HepG2 (cell line): ENCODE results near the gene PRKAB1. TPM values are rescaled to one million over a fixed set of nuclear protein-coding genes. Genes with fewer than 3 reads are reported as not detected.
A peak's percentile ranks its signal among the peaks of the same experiment; 100 is the strongest.

Source experiments
- ETV6 ChIP-seq: sonication (generic); formaldehyde crosslinking; conservative IDR thresholded peaks from 2 replicates; pipeline ENCODE4 v1.4.0; 2020; ENCODE audit warnings: missing genetic modification reagents
- FOXA3 ChIP-seq: IDR thresholded peaks from 2 replicates; pipeline ENCODE4 v1.6.1; 2016; ENCODE audit warnings: missing genetic modification reagents, missing compliant biosample characterization
- GZF1 ChIP-seq: sonication (generic); formaldehyde crosslinking; IDR thresholded peaks from 2 replicates; pipeline ENCODE4 v1.5.1; 2020; ENCODE audit warnings: mild to moderate bottlenecking, missing genetic modification reagents
- SAP130 ChIP-seq: IDR thresholded peaks from 2 replicates; pipeline ENCODE4 v1.6.1; 2016; ENCODE audit warnings: low read depth
- ZKSCAN8 ChIP-seq: IDR thresholded peaks from 2 replicates; pipeline ENCODE4 v1.6.1; 2016; ENCODE audit warnings: borderline replicate concordance, missing genetic modification reagents, missing compliant biosample characterization
- ZNF160 ChIP-seq: sonication (generic); formaldehyde crosslinking; IDR thresholded peaks from 2 replicates; pipeline ENCODE4 v1.8.0; 2022; ENCODE audit warnings: mild to moderate bottlenecking, inconsistent platforms, missing genetic modification reagents
- polyA plus RNA-seq, 8 experiments: library from polyadenylated mRNA; depleted of rRNA in 3 of 8; stranded (reverse) in 7 of 8; unstranded in 1 of 8; fragments of >200 nt; fragmentation: Illumina TruSeq in 4 of 8; extraction: Trizol in 4 of 8; gene quantifications; 2 replicates each; pipeline versions ENCODE4 v1.2.1 to v1.2.3, GENCODE V29; 2011 to 2016; ENCODE audit warnings: low read depth in 4 of 8, missing spikeins in 1 of 8, mixed read lengths in 1 of 8; ENCODE audit not compliant: insufficient read depth in 1 of 8
- total RNA-seq, 5 experiments: library from RNA; depleted of rRNA; stranded (reverse); fragments of >200 nt; fragmentation: Illumina TruSeq; extraction: Trizol; gene quantifications; 2 replicates each; pipeline ENCODE4 v1.2.3, GENCODE V29; 2016; ENCODE audit warnings: low read depth in 1 of 5
- TF ChIP-seq, protein P1 (sequence below): sonication (generic); formaldehyde crosslinking; IDR thresholded peaks from 2 replicates; pipeline ENCODE4 v1.4.0; 2020; ENCODE audit warnings: mild to moderate bottlenecking, missing genetic modification reagents
- TF ChIP-seq, protein P2 (sequence below): sonication (generic); formaldehyde crosslinking; IDR thresholded peaks from 2 replicates; pipeline ENCODE4 v1.4.0; 2020; ENCODE audit warnings: missing genetic modification reagents, borderline replicate concordance
- TF ChIP-seq, protein P3 (sequence below): IDR thresholded peaks from 2 replicates; pipeline ENCODE4 v1.4.0; 2020; ENCODE audit warnings: mild to moderate bottlenecking, missing genetic modification reagents

The PRKAB1 gene
- total and polyA plus RNA-seq, 2 of the 13 experiments (the other 11 are each of a cell fraction or from before 2014, with no cell fraction given), result 28.4 to 35.5 TPM

DNA sequence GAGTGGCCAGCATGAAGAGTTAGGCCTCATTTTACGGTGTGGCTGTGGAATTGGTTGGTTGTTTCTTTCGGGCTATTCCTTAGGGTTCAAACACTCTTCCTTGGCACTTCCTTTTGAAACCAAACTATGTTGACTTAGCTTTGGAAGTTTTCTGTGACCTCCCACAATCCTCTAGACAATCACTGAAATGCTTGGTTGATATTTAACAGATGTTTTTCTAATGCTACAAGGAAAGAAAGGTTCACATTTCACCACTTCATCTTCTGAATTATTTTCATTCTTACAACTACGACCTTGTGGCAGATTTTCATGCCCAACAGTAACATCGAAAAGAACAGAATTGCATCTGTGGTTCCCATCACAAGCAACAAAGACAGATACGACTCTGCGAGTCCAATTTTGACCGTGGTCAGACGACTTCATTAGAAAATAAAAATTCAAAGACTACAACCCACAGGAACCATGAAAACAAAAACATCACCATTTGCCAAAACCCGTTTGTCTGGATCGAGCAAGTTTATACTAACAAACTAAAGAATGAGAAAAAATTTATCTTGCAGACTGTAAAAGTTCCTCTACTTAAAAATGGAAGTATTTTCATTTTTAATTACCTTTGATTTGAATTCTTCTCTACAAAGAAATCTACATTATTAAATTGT lies 16.9 kb downstream of the PRKAB1 start (continued):
- TF ChIP-seq, protein P1, sequence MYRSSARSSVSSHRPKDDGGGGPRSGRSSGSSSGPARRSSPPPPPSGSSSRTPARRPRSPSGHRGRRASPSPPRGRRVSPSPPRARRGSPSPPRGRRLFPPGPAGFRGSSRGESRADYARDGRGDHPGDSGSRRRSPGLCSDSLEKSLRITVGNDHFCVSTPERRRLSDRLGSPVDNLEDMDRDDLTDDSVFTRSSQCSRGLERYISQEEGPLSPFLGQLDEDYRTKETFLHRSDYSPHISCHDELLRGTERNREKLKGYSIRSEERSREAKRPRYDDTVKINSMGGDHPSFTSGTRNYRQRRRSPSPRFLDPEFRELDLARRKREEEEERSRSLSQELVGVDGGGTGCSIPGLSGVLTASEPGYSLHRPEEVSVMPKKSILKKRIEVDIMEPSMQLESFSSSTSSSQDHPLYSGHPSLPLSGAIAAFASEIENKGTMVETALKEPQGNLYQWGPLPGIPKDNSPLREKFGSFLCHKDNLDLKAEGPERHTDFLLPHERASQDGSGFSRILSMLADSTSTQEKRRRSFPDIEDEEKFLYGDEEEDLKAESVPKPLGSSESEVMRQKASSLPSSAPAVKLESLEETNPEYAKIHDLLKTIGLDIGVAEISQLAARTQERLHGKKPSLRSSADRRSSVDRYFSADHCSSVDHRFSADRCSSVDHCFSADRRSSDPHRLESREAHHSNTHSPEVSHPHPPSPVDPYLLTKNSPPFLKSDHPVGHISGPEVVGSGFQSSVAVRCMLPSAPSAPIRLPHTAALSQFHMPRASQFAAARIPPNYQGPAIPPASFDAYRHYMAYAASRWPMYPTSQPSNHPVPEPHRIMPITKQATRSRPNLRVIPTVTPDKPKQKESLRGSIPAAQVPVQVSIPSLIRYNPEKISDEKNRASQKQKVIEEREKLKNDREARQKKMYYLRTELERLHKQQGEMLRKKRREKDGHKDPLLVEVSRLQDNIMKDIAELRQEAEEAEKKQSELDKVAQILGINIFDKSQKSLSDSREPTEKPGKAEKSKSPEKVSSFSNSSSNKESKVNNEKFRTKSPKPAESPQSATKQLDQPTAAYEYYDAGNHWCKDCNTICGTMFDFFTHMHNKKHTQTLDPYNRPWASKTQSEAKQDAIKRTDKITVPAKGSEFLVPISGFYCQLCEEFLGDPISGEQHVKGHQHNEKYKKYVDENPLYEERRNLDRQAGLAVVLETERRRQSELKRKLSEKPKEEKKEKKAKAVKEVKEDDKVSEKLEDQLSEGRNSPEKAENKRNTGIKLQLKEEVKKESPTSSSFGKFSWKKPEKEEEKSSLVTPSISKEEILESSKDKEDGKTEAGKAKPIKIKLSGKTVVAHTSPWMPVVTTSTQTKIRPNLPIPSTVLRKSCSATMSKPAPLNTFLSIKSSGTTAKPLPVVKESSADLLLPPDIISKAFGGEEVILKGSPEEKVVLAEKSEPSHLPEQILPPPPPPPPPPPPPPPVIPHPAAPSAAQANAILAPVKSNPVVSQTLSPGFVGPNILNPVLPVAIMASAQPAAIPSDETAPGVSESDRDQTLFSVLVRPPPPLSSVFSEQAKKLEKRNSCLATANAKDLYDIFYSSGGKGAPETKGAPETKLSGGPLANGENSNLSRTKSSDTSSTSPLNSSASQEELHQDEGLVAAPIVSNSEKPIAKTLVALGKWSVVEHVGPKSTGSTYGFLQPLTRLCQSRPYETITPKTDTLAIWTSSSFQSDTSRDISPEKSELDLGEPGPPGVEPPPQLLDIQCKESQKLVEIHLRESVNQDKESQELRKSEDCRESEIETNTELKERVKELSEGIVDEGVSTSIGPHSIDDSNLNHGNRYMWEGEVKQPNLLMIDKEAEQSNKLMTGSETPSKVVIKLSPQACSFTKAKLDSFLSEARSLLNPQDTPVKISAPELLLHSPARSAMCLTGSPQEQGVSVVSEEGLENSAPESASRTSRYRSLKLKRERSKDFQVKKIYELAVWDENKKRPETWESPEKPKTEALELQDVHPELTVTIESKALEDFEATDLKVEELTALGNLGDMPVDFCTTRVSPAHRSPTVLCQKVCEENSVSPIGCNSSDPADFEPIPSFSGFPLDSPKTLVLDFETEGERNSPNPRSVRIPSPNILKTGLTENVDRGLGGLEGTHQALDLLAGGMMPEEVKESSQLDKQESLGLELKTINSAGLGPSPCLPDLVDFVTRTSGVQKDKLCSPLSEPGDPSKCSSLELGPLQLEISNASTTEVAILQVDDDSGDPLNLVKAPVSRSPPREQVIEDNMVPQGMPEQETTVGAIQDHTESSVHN (CRISPR knock-in tag), result no peak
- no peak for TF ChIP-seq GZF1 (CRISPR knock-in tag)
- 0 out of 2 replicates have a peak, but pooled peaks have one; percentile 9 for TF ChIP-seq FOXA3 (CRISPR knock-in tag)
- no peak for TF ChIP-seq ZNF160
- TF ChIP-seq ZKSCAN8 (CRISPR knock-in tag), result 0 out of 2 replicates have a peak, but pooled peaks have one; percentile 43
- TF ChIP-seq, protein P2, sequence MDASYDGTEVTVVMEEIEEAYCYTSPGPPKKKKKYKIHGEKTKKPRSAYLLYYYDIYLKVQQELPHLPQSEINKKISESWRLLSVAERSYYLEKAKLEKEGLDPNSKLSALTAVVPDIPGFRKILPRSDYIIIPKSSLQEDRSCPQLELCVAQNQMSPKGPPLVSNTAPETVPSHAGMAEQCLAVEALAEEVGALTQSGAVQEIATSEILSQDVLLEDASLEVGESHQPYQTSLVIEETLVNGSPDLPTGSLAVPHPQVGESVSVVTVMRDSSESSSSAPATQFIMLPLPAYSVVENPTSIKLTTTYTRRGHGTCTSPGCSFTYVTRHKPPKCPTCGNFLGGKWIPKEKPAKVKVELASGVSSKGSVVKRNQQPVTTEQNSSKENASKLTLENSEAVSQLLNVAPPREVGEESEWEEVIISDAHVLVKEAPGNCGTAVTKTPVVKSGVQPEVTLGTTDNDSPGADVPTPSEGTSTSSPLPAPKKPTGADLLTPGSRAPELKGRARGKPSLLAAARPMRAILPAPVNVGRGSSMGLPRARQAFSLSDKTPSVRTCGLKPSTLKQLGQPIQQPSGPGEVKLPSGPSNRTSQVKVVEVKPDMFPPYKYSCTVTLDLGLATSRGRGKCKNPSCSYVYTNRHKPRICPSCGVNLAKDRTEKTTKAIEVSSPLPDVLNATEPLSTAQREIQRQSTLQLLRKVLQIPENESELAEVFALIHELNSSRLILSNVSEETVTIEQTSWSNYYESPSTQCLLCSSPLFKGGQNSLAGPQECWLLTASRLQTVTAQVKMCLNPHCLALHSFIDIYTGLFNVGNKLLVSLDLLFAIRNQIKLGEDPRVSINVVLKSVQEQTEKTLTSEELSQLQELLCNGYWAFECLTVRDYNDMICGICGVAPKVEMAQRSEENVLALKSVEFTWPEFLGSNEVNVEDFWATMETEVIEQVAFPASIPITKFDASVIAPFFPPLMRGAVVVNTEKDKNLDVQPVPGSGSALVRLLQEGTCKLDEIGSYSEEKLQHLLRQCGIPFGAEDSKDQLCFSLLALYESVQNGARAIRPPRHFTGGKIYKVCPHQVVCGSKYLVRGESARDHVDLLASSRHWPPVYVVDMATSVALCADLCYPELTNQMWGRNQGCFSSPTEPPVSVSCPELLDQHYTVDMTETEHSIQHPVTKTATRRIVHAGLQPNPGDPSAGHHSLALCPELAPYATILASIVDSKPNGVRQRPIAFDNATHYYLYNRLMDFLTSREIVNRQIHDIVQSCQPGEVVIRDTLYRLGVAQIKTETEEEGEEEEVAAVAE (CRISPR knock-in tag), result 0 out of 2 replicates have a peak, but pooled peaks have one; percentile 3
- TF ChIP-seq, protein P3, sequence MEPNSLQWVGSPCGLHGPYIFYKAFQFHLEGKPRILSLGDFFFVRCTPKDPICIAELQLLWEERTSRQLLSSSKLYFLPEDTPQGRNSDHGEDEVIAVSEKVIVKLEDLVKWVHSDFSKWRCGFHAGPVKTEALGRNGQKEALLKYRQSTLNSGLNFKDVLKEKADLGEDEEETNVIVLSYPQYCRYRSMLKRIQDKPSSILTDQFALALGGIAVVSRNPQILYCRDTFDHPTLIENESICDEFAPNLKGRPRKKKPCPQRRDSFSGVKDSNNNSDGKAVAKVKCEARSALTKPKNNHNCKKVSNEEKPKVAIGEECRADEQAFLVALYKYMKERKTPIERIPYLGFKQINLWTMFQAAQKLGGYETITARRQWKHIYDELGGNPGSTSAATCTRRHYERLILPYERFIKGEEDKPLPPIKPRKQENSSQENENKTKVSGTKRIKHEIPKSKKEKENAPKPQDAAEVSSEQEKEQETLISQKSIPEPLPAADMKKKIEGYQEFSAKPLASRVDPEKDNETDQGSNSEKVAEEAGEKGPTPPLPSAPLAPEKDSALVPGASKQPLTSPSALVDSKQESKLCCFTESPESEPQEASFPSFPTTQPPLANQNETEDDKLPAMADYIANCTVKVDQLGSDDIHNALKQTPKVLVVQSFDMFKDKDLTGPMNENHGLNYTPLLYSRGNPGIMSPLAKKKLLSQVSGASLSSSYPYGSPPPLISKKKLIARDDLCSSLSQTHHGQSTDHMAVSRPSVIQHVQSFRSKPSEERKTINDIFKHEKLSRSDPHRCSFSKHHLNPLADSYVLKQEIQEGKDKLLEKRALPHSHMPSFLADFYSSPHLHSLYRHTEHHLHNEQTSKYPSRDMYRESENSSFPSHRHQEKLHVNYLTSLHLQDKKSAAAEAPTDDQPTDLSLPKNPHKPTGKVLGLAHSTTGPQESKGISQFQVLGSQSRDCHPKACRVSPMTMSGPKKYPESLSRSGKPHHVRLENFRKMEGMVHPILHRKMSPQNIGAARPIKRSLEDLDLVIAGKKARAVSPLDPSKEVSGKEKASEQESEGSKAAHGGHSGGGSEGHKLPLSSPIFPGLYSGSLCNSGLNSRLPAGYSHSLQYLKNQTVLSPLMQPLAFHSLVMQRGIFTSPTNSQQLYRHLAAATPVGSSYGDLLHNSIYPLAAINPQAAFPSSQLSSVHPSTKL (CRISPR knock-in tag), result peak; percentile 39; the same call in 1 of the 2 replicates
- TF ChIP-seq ETV6, result no peak
- TF ChIP-seq SAP130, result peak; percentile 20; the same call in 1 of the 2 replicates
